ENCODE results near the gene IMMP2L. TPM values are rescaled to one million over a fixed set of nuclear protein-coding genes. Genes with fewer than 3 reads are reported as not detected.

The IMMP2L gene
- total RNA-seq, 1 donor from 2014 or later = 21.5 TPM

- no peak overlapping the region for H3K27ac Mint-ChIP-seq
These were observed 597.5 kb downstream of the IMMP2L start for GRCh38 chr7:110964775-110965174.

GRCh38 chr7:110962826-110963225 is 599.5 kb downstream of the IMMP2L start:
- Histone ChIP-seq H3K79me2 (ENCODE audit: low read depth) (no peaks in the 10 kb centered on the region), H2AFZ (replicated peaks) (no peak overlapping the region), H3K4me2 (no peak overlapping the region), H3K27me3 (no peaks in the 10 kb centered on the region), H3K9ac (no peak overlapping the region), H3K9me3 (ENCODE audit: low read depth) (no peaks in the 10 kb centered on the region), H3K36me3 (no peaks in the 10 kb centered on the region), H3K4me1 (peaks cover 6% of the 10 kb centered on the region), H4K20me1 (ENCODE audit: low read depth) (no peaks in the 10 kb centered on the region), H3K27ac (no peak overlapping the region), H3K4me3 (no peak overlapping the region), H3F3A (ENCODE audit: low read depth) (no peaks in the 10 kb centered on the region)
- no peak overlapping the region for H3K4me3 Mint-ChIP-seq
- no peaks in the 10 kb centered on the region for H3K27me3 Mint-ChIP-seq (ENCODE audit: insufficient read depth, low read depth)
- no peaks in the 10 kb centered on the region for H3K9me3 Mint-ChIP-seq
- H3K27ac Mint-ChIP-seq = no peak overlapping the region
- no peak for DNase-seq (ENCODE audit: low spot score)
- H3K4me1 Mint-ChIP-seq = no peaks in the 10 kb centered on the region
- no peaks in the 10 kb centered on the region for H3K36me3 Mint-ChIP-seq
- TF ChIP-seq CTCF (IDR thresholded peaks at IDR 0.05) (no peak), EZH2phosphoT487 (IDR thresholded peaks at IDR 0.05) (no peak), EZH2 (IDR thresholded peaks at IDR 0.05) (no peak)

More at GRCh38 chr7:110964775-110965174, 597.5 kb downstream of the IMMP2L start:
- Histone ChIP-seq H3K27ac (no peak overlapping the region), H3K4me2 (no peak overlapping the region), H3F3A (ENCODE audit: low read depth) (no peaks in the 10 kb centered on the region), H3K79me2 (ENCODE audit: low read depth) (no peaks in the 10 kb centered on the region), H3K4me1 (peaks cover 6% of the 10 kb centered on the region), H3K9me3 (ENCODE audit: low read depth) (no peaks in the 10 kb centered on the region), H4K20me1 (ENCODE audit: low read depth) (no peaks in the 10 kb centered on the region), H3K27me3 (no peaks in the 10 kb centered on the region), H3K9ac (no peak overlapping the region), H2AFZ (replicated peaks) (no peak overlapping the region), H3K36me3 (no peaks in the 10 kb centered on the region), H3K4me3 (no peak overlapping the region)
- TF ChIP-seq CTCF (IDR thresholded peaks at IDR 0.05) (no peak), EZH2phosphoT487 (IDR thresholded peaks at IDR 0.05) (no peak), EZH2 (IDR thresholded peaks at IDR 0.05) (no peak)
- Mint-ChIP-seq H3K27me3 (ENCODE audit: insufficient read depth, low read depth) (no peaks in the 10 kb centered on the region), H3K4me3 (no peak overlapping the region), H3K36me3 (no peaks in the 10 kb centered on the region), H3K9me3 (no peaks in the 10 kb centered on the region), H3K4me1 (no peaks in the 10 kb centered on the region)
- DNase-seq (ENCODE audit: low spot score) = no peak

- Histone ChIP-seq H3F3A (ENCODE audit: low read depth) (no peaks in the 10 kb centered on the region), H3K9ac (no peak overlapping the region), H3K4me1 (peaks cover 6% of the 10 kb centered on the region), H3K4me2 (no peak overlapping the region), H3K36me3 (no peaks in the 10 kb centered on the region), H2AFZ (replicated peaks) (no peak overlapping the region), H3K9me3 (ENCODE audit: low read depth) (no peaks in the 10 kb centered on the region), H4K20me1 (ENCODE audit: low read depth) (no peaks in the 10 kb centered on the region), H3K79me2 (ENCODE audit: low read depth) (no peaks in the 10 kb centered on the region), H3K4me3 (no peak overlapping the region), H3K27me3 (no peaks in the 10 kb centered on the region), H3K27ac (no peak overlapping the region)
- no peak for DNase-seq (ENCODE audit: low spot score)
- no peaks in the 10 kb centered on the region for H3K27me3 Mint-ChIP-seq (ENCODE audit: insufficient read depth, low read depth)
- H3K9me3 Mint-ChIP-seq = no peaks in the 10 kb centered on the region
- H3K36me3 Mint-ChIP-seq = no peaks in the 10 kb centered on the region
- no peak overlapping the region for H3K27ac Mint-ChIP-seq
- no peak overlapping the region for H3K4me3 Mint-ChIP-seq
- H3K4me1 Mint-ChIP-seq = no peaks in the 10 kb centered on the region
- no peak for TF ChIP-seq EZH2 (IDR thresholded peaks at IDR 0.05)
- TF ChIP-seq CTCF (IDR thresholded peaks at IDR 0.05) = no peak
These were observed 599.9 kb downstream of the IMMP2L start for GRCh38 chr7:110962374-110962773.
